HepG2 (cell line): ENCODE results near the gene ABCC3.

Experiments used
- EZH2 ChIP-seq: conservative IDR thresholded peaks from 2 replicates; pipeline ENCODE4 v1.6.1; 2012; ENCODE audit warnings: mild to moderate bottlenecking, low read depth, low read length, moderate library complexity
- THAP8 ChIP-seq: sonication (generic); formaldehyde crosslinking; IDR thresholded peaks from 2 replicates; pipeline ENCODE4 v1.5.1; 2020; ENCODE audit warnings: missing genetic modification reagents, mild to moderate bottlenecking, borderline replicate concordance
- ZNF292 ChIP-seq: sonication (generic); formaldehyde crosslinking; IDR thresholded peaks from 2 replicates; pipeline ENCODE4 v1.8.1; 2022; ENCODE audit warnings: mild to moderate bottlenecking, low read depth, missing genetic modification reagents, borderline replicate concordance

- TF ChIP-seq THAP8, result no peak
- no peak for TF ChIP-seq EZH2
- no peak for TF ChIP-seq ZNF292 (CRISPR knock-in tag)
These were observed 31.8 kb upstream of the ABCC3 start for GRCh38 chr17:50602836-50603235.
